GM12874 (cell line): Measurements from ENCODE around the gene RAD51B.

Experiments used
- CTCF ChIP-seq: IDR thresholded peaks from 2 replicates; pipeline ENCODE4 v1.5.1; 2011; ENCODE audit warnings: low read depth, mild to moderate bottlenecking, control low read depth, low read length, moderate library complexity; ENCODE audit not compliant: insufficient read depth

The RAD51B gene

DNA sequence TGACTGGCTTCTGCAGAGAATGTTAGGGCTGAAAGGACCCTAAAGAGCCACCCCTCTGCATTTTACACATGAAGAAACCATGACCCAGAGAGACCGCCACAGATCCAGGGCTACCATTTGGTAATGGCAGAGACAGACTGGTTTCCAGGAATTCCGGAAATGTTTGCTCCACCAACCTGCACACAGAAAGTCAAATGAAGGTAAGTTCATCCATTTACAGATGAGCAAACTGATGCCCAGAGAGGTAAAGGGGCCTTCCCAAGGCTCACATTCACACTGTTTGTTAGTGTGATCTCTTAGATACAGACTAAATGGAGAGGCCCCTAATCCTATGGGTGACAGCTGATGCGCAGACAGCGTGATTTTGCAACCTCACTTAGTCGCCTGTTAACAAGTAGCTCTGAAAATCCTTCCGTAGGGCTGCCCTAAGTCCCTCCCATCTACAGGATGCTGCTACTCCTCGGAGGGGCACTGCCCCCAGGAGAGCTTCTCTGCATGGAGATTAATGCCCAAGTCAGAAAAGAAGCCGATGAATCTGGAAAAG, 939.5 kb downstream of the RAD51B start:
- TF ChIP-seq CTCF: no peak

DNA sequence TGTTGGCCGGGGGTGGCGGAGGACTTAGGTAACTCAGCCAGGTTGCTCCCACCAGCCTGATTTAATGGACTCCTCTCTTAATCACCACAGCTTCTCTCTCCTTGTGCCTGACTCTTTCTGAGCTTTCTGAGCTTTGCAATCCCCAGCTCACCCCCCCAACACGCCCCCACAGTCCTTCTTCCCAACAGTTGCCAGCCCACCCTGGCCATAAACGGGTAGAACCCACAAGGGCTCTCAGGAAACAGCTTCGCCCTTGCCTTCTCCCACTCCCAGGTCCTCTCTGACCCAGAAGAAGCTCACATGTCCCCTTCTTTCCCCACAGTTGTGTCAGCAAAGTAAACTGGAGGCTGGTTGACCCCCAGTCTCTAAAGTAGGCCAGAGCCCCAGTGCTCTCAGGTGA, 940.4 kb downstream of the RAD51B start:
- no peak for TF ChIP-seq CTCF

DNA sequence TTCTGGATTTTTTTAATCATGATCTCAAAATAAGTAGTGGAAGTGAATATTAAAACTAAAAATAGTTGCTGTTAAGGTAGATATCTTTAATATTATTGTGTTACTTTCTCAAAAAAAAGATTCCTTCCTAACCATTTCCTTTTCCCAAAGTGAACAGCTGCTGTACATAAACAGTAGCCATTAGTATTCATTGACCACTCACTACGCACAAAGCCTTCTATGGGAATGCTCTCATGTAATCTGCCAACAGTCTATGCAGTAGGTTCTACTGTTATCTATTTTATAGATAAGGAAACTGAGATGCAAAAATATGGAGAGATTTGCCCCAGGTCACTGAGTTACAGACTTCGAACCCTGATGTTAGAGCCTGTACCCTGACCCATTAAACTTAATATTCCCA, 941.2 kb downstream of the RAD51B start:
- no peak for TF ChIP-seq CTCF

- TF ChIP-seq CTCF: no peak
Observed at GRCh38 chr14:68761391-68761790, 941.8 kb downstream of the RAD51B start.

GRCh38 chr14:68762953-68763764, 943.6 kb downstream of the RAD51B start:
- no peak for TF ChIP-seq CTCF

- no peak for TF ChIP-seq CTCF
Observed at GRCh38 chr14:68766299-68767247, 947.0 kb downstream of the RAD51B start.

- no peak for TF ChIP-seq CTCF
Observed at GRCh38 chr14:68767248-68767645, 947.7 kb downstream of the RAD51B start.
